Head of caudate nucleus (tissue), 42 donors: ENCODE measurements around the gene NDST1.
"Not testable (repeated sequence)": the region's sequence is repeated elsewhere in the genome, so short reads cannot be mapped to it uniquely, and the experiment has no call there.

Source experiments
- DNase-seq, 42 donors: peaks; one replicate each; pipeline versions ENCODE4 v3.0.0 to v3.0.0-alpha.2; 2020 to 2021; ENCODE audit warnings: mixed read lengths in 7 of 42
- intact Hi-C: fragments of 100-400 bp; cut with DNase I; formaldehyde crosslinking; loops from one replicate; pipeline ENCODE4 v1.15.0; 2022

NDST1 gene

DNA sequence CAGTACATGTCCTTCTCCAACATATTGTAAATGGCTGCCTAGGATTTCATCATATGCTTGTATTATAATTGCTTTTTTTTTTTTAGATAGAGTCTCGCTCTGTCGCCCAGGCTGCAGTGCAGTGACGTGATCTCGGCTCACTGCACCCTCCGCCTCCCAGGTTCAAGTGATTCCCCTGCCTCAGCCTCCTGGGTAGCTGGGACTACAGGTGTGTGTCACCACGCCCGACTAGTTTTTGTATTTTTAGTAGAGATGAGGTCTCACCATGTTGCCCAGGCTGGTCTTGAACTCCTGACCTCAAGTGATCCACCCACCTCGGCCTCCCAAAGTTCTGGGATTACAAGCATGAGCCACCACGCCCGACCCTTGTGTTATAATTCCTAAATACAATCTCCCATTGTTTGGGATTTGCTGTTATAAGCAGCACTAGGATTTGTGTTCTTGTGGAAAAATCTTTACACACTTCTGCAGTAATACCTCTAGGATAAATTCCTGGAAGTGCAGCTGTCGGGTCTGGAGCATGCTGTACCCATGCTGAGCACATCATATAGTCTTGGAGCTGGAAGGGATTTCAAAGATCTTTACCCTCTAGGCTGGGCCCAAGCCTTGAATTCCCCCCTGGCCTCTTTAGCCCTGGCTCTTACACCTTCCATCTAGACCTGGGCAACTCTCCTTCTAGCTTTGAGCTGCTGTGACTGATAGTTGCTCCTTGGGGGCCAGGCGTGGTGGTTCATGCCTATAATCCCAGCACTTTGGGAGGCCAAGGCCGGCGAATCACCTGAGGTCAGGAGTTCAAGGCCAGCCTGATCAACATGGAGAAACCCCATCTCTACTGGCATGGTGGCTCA, 11.0 kb downstream of the NDST1 start:
- intact Hi-C loops, DNase-seq: not testable (repeated sequence)

DNA sequence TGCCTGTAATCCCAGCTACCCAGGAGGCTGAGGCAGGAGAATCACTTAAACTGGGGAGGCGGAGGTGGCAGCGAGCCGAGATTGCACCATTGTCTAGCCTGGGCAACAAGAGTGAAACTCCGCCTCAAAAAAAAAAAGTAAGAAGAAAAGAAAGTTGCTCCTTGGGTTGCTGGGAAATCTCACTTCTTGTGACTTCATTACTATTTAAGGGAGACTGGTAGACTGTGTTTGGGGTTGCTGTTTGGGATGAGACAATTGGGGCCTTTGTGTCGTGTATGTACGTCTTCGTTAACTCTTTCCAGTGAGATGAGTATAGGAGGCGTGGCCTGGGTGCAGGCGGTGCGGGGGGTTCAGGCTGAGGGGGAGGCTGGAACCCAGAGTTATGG, 11.6 kb downstream of the NDST1 start:
- intact Hi-C loops = no loop called here
- DNase-seq = no peak

DNA sequence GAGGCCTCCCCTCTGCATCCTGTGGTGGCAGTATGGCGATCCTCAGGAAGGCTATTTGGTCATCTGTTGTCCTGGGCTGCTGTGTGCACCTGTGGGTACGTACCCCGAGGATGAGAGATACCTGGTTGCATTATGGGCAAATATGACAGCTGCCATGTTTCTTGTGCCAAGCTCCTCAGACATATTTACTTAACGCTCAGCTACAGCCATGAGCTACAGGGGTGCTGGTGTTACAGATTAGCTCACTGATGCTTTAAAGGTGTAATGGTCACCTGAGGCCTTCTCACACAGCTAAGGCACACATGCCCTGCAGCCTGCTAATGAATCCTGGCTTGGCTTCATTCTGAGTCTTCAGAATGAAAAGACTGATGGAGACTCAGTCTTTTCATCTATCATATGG, 12.0 kb downstream of the NDST1 start:
- intact Hi-C loops = loop anchor here (5.0 kb wide), 1 partner anchor 33 kb away; no protein-coding TSS in a partner anchor
- DNase-seq = no peak

DNA sequence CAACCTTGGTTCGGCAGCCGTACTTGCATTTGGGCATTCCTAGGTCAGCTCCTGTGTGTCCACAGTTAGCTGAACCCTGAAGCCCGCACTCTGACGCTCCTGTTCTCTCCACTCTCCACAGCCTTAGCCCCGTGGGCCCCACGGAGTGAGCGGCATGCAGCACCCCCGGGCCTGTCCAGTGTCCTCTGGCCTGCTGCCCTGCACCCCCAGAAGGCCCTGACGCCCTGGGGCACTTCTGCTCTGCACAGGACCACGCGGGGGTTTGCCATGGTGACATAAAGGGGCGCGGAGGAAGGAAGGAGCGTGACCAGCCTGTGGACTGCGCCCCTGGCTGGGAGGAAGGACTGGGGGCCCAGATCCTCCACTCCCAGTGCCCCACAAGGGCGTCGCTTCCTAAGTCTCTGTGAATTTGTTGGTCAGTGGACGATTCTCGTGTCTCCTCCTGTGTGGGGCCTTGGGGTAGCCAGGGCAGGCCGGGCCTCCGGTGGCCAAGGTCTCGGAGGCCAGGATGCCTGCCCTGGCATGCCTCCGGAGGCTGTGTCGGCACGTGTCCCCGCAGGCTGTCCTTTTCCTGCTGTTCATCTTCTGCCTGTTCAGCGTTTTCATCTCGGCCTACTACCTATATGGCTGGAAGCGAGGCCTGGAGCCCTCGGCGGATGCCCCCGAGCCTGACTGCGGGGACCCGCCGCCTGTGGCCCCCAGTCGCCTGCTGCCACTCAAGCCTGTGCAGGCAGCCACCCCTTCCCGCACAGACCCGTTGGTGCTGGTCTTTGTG, 13.0 kb downstream of the NDST1 start:
- DNase-seq = no peak
- intact Hi-C loops = loop anchor here (5.0 kb wide), 1 partner anchor 34 kb away; no protein-coding TSS in a partner anchor

DNA sequence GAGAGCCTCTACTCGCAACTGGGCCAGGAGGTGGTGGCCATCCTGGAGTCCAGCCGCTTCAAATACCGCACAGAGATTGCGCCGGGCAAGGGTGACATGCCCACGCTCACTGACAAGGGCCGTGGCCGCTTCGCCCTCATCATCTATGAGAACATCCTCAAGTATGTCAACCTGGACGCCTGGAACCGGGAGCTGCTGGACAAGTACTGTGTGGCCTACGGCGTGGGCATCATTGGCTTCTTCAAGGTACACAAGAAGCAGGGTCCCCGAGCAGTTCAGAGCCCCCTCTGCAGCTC, 13.5 kb downstream of the NDST1 start:
- intact Hi-C loops = loop anchor here (5.0 kb wide), 1 partner anchor 34 kb away; no protein-coding TSS in a partner anchor

DNA sequence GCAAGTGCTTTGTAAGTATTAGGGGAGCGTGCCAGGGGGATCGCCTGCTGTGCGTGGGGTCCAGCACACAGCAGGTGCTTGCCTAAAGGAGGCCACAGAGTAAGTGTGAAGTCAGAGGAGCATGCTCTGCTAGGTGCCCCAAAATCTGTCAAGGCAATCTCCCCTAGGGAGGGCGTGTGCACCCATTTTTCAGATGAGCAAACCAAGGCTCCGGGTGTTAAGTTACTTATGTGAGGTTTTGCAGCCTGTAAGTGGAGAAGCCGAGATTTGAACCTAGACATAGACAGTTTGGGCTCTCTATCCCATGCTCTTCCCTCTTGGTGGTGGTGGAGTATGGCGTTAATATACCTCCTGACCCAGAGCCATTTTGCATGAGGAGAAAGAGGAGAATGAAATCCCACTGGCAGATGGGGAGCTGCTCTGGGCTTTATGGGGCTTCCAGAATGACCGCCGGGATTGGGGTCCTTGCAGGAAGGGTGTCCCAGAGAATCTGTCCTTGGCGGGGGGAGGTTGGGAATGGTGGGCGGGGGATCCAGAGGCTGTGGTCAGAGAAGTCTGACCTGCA, 14.1 kb downstream of the NDST1 start:
- DNase-seq = no peak
- intact Hi-C loops = loop anchor here (5.0 kb wide), 1 partner anchor 35 kb away; no protein-coding TSS in a partner anchor

More for the DNA sequence above, 13.5 kb downstream of the NDST1 start:
- no peak for DNase-seq

DNA sequence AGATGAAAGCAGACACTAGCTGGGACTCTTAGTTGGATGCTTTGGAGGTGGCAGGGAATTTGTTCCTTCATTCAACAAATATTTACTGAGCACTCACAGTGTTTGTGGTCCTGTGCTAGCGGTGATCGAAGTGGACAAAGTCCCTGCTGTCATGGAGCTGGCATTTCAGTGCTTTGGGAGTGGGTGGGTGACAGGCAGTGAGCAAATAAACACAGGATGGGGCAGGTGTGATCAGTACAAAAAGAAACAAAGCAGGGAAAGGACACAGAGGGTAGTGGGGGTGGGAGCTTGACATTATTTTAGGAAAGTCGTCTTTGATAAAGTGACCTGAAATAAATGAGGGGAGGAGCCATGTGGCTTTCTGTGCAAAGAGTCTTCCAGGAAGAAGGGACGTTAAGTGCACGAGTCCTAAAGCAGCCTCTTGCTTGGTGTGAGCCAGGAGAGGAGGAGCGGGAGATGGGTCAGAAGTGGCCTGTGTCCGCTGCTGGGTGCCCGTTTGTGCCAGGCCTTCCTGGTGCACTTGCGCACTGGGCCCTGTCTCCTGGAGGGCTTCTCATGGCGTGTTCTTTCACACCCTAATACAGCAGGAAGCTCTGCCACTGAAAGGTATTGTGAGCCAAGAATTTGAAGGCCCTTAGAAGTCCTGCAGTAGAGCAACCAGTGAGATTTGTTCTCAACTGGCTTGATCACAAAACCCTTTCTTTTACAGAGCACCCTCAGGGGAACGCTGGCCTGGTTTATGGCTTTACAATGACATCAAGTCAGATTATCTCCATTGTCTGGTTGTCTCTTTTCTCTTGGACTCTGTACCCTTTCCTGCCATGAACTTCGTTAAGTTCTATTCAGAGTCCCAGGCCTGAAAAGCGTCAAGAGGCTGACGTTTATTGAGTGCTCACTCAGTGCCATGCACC, 14.8 kb downstream of the NDST1 start:
- intact Hi-C loops = loop anchor here (5.0 kb wide), 1 partner anchor 35 kb away; no protein-coding TSS in a partner anchor

DNA sequence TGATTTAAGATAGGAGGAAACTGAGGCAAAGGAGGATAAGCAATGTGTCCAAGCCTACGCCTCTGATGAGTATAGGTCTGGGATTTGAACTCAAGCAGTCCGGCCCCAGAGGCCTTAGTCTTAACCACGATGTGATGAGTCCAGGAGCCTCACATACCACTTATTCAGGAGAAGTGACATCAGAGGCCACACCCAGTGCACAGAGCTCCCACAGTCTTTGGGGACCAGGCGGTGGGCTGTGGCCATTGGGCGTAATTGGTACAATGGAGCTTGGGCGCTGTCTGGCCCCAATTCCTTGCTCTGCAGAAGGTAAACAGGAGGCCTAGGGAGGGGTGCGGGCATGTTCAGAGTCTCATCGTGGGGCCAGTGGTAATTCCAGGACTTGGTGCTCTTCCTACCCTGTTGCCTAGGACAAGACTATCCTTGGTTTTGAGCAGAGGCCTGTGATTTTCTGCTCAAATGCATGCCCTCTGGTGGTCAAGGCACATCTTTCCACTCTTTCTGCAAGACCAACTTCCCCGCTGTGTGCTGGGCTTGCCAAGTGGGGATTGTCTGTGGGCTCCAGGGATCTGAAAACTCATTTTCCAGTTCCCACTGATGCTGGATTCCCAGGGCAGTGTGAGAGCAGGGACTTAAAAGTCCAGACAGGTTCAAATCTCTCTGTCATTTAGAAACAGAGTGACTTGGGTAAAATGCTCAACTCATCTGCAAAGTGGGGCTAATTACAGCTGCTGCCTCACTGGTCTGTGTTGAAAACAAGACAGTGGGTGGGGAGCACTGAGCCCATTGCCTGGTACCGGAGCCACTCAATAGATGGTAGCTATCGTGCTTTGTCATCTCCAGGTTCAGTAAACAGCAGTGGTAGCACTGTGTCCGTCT, 15.8 kb downstream of the NDST1 start:
- intact Hi-C loops = loop anchor here (5.0 kb wide), 1 partner anchor 36 kb away; no protein-coding TSS in a partner anchor
- peak in 40 of 42 donors; percentile 46 to 89 (median 74) for DNase-seq

More for the DNA sequence above, 14.8 kb downstream of the NDST1 start:
- peak in 12 of 42 donors; percentile 28 to 76 (median 50) for DNase-seq

DNA sequence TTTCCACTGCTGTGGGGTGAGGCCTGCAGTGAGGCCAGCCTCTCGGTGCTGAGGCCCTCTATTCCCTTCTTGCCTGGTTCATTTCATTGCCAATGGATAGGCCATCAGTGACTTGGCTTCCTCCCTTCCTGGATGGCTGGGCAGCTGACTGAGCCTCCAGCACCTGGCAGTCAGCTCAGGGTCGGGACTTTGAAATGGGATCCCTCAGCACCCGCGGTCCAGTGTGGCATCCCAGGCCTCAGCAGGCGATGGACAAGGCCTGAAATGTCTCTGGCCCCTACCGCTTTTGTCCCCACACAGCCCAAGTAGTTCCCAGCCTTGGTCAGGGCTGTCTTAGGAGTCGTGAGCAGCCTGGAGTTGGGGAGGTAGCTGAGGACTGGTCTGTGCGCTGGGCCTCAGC, 17.2 kb downstream of the NDST1 start:
- intact Hi-C loops = no loop called here

DNA sequence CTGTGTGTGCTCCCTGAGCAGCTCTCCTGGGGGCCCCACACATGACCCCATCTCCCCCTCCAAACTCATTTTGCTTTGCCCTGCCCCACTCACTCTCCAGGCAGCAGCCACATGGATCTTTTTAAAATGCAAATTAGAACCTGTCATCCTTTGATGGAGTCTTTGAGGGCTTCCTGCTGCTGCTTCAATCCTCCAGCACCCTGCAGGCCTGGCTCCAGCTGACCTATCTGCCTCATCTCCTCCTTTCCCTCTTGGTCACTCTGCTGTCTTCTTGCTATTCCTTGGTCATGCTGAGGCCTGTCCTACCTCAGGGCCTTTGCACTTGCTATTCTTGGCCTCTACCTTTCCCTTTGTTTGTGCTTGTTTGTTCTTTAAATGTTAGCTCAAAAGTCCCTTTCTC, 17.9 kb downstream of the NDST1 start:
- DNase-seq = no peak
- intact Hi-C loops = no loop called here

More for the DNA sequence above, 17.2 kb downstream of the NDST1 start:
- no peak for DNase-seq

DNA sequence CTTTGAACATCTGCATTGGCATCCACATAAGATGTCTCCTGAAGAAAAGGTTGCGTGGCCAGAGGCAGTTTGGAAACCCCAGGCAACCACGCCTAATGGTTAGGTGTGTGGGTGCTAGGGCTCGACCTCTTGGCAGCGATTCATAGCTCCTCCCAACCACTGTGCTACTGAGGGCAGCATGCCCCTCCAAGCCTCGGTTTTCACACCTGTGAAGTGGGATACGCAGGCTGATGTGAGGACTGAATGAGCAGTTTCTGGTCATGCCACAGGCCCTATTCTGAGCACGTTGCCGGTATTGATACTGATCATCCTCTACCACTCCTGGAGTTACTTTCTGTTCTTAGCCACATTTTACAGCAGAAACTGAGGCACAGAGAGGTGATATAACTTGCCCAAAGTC, 19.1 kb downstream of the NDST1 start:
- no peak for DNase-seq
- intact Hi-C loops = no loop called here

DNA sequence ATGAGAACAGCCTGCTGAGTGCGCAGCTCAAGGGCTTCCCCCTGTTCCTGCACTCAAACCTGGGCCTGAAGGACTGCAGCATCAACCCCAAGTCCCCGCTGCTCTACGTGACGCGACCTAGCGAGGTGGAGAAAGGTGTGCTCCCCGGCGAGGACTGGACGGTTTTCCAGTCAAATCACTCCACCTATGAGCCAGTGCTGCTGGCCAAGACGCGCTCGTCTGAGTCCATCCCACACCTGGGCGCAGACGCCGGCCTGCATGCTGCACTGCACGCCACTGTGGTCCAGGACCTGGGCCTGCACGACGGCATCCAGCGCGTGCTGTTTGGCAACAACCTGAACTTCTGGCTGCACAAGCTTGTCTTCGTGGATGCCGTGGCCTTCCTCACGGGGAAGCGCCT, 19.9 kb downstream of the NDST1 start:
- no peak for DNase-seq
- intact Hi-C loops = no loop called here

DNA sequence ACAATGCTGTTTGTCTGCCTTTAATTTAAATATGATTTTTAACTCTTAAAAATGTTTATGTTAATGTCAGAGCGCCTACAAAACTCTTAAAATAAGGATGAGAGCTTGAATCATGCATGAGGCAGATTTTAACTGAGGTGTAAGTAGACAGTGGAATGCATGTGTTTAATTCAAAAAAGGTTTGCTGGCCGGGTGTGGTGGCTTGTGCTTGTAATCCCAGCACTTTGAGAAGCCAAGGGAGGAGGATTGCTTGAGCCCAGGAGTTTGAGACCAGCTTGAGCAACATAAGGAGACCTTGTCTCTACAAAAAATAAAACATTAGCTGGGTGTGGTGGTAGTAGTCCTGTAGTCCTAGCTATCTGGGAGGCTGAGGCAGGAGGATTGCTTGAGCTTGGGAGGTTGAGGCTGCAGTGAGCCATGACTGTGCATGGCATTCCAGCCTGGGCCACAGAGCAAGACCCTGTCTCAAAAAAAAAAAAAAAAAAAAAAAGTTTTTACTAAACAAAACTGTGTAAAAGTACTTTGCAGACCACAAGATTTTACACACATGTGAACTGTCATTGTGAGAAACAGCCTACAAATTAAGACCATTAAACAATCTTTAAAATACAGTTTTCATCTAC, 21.1 kb downstream of the NDST1 start:
- intact Hi-C loops = no loop called here
- no peak for DNase-seq

DNA sequence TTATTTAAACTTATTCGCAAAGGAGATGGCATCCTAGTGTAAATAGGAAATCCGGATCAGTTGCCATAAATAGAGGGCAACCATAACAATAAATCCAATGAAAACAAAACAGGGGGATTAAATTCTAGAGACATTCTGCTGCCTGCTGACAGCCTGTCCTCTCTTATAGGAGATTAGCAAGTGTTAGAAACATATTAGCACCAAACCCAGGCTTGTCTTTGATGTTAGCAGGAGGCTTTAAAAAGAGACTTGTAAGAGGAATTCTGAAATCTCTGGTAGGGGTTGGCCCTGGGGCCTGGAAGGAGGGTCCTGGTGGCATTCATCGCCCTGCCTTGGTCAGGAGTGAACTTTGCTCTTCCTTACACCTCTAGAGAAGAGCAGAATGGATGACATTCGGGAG, 21.6 kb downstream of the NDST1 start:
- intact Hi-C loops = no loop called here
- DNase-seq = no peak

DNA sequence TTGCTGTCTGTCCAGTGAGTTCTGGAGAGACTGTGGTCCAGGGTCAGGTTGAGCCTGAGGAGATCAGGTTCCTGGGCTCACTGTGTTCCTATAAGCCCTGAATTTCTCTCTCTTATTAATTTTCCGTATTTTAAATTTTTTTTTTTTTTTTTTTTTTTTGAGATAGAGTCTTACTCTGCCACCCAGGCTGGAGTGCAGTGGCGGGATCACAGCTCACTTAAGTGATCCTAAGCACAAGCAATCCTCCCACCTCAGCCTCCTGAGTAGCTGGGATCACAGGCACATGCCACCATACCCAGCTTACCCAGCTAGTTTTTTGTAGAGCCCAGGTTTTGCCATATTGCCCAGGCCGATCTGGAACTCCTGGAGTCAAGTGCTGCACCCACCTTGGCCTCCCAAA, 22.5 kb downstream of the NDST1 start:
- intact Hi-C loops = no loop called here
- DNase-seq = peak in 2 of 42 donors; percentile 38 to 55

DNA sequence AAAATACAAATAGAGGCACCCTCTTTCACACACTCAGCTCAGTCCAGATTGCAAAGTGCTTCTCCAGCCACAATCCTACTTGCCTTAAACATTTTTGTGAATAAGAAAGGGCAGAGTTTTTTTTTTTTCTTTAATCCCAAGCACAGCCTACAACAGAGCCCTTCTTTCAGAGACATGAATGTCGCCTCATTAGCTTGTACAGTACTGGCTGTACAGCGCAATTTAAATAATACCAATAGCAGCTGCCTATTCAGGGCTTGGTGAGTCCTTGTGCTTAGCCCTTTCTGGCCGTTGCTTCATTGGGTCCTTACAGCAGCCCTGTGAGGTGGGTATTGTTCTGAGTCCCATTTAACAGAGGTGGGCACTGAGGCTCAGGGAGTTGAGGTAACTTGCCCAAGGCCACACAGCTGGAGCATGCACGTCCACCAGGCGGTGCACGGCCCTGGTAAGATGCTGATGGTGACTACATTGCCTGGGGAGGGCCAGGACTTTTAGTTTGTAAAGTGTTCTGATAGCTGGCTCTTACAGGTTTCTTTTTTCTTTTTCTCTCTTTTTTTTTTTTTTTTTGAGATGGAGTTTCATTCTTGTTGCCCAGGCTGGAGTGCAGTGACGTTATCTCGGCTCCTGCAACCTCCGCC, 23.1 kb downstream of the NDST1 start:
- intact Hi-C loops = no loop called here

DNA sequence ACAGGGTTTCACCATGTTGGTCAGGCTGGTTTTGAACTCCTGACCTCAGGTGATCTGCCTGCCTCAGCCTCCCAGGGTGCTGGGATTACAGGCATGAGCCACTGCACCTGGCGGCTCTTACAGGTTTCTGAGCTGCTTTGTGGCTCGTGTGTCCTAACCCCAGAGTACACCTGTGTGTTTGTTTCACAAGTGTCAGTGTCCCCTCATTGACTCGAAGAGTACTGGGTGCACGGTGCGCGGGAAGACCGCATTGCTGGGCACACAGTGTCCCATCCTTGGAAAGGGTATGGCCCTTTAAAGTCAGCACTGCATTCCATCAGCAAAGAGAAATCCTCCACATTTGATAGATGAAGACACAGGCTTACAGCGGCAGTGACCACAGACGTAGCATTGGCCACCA, 23.8 kb downstream of the NDST1 start:
- no peak for DNase-seq
- intact Hi-C loops = no loop called here

More for the DNA sequence above, 23.1 kb downstream of the NDST1 start:
- DNase-seq = no peak
